GM18526 (cell line): ENCODE results near the gene CD58.

Experiments
- POLR2A ChIP-seq: IDR thresholded peaks from 3 replicates; pipeline ENCODE4 v1.6.1; 2011; ENCODE audit not compliant: insufficient read length; ENCODE audit errors: extremely low read depth

CD58 gene

DNA sequence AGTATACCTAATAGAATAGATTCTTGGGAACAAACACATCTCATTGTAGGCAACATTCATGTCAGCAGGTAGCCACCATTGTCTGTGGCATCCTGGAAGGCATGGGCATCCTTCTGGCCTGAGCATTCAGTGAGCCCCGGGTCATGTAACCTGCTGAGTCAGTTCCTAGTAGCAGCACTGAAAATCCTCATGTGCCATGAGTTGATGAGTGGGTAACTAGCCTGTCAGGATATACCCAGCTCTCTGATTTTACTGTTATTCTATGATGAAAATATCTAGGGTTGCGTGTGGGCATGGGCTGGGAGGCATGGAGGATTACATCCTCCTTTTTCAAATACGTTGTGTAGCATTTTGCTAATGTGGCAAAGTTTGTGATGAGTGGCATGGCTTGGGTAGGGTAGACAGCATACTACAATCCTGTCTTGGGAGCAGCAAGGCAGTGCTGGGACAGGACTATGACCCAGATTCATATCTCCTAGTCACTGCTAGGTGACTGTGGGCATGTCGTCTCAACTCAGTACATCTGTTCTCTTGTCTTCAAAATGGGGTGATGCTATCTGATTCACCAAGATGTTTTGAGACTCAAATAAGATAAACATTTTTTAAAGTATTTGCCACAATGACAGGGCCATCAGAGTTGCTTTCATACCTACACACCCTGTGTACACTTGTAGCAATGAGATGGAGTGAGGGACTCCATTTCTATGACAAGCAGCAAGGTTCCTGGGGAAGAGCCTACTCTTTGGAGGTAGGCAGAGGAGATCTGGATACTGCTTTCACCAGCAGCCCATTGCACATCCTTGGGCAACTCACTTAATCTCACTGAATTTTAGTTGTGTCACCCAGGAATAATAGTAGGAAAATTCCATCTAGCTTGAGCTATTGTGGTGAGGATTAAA lies 62.5 kb downstream of the CD58 start:
- TF ChIP-seq POLR2A: no peak

DNA sequence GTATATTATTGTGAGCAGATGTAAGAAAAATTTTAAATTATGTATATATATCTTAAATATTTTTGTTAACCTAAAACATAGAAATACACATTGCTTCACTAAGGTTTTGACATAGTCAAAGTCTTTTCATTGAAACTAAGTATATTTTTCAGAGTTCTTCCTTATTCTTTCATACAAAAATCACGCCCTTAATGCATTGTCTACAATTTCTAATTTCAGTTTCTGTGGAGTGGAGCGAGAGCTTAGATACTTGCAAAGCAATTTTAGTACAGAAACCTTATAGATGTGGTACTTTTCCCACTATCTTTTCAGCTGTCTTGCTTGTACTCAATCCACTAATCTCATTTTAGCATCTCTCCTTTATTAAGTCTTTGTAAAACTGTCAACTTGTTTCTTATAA lies 63.2 kb downstream of the CD58 start:
- TF ChIP-seq POLR2A: no peak

GRCh38 chr1:116506132-116507004 lies 64.5 kb downstream of the CD58 start:
- no peak for TF ChIP-seq POLR2A

DNA sequence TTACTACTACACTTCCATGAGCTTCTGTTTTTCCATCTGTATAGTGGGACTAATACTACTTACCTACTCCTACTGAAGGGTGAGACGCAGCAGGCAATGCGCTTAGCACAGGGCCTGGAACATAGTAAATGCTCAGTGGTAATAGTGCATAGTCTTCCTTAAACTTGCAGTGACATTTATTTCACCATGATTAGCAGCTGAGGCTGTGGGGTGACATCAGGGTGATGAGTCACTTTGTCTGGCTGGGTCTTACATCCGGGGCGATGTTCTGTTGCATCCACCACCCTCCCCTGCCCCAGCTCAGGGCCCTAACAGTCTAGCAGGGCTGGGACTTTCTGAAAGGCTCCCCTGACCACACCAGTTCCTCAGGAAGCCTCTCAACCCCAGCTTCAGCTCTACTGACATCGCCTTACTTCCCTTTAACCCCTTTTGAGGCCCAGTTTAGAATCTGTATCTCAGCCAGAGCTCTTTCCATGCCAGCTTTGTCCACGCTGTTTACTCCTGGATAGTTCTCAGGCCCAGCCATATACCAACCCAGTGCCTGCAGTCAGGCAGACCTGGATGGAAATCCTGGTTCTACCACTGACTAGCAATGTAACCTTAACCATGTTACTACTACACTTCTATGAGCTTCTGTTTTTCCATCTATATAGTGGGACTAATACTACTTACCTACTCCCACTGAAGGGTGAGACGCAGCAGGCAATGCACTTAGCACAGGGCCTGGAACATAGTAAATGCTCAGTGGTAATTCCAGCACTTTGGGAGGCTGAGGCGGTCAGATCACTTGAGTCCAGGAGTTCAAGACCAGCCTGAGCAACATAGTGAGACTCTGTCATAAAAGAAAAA lies 66.3 kb downstream of the CD58 start:
- TF ChIP-seq POLR2A: no peak

- TF ChIP-seq POLR2A: no peak
Observed at GRCh38 chr1:116503546-116504307, 67.1 kb downstream of the CD58 start.

DNA sequence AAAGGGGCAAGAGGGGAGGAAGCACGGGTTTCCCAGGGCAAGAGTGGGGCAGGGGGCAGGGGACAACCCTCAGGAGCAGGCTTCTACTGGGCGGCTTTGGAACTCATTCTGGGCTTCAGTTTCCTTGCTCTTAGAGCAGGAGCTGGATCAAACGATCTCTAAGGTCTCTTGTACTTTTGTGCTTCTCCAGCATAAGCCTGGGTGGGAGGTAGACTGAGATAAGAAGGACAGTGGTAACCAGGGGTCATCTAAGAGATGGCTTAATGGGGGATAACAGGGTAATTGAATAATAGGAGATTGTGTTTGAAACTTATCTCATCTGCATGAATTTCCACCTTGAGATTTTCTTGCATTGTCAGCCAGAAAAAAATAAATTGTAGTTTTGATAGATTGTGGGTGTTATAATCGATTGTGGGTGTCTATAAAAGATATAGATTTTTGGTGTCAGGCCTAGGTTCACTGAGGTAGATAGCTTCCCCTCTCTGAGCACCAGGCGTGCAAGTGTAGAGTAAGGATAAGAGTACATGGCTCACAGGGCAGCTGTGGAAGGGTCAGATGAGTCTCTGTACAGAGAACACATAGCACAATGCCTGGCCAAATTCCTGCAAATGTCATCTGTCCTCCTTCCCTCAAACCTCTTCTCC lies 68.0 kb downstream of the CD58 start:
- no peak for TF ChIP-seq POLR2A

DNA sequence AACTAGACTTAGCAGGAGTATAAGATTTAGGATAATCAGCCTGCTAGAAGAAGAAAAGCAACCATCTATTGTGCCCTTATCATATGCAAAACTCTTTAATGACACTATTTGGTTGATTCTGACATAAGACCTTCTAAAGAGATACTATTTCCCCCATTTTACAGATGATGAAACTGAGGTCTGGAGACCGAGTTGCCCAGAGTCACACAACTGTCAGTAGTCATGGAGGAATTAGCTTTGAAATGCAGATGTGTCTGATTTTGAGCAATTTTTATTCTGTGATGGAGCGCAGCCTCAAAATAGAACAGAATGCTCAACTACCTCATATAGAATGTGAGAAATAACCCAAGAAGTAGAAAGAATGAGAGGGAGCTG lies 69.0 kb downstream of the CD58 start:
- TF ChIP-seq POLR2A: no peak

GRCh38 chr1:116501125-116501869 lies 69.5 kb downstream of the CD58 start:
- TF ChIP-seq POLR2A: no peak

DNA sequence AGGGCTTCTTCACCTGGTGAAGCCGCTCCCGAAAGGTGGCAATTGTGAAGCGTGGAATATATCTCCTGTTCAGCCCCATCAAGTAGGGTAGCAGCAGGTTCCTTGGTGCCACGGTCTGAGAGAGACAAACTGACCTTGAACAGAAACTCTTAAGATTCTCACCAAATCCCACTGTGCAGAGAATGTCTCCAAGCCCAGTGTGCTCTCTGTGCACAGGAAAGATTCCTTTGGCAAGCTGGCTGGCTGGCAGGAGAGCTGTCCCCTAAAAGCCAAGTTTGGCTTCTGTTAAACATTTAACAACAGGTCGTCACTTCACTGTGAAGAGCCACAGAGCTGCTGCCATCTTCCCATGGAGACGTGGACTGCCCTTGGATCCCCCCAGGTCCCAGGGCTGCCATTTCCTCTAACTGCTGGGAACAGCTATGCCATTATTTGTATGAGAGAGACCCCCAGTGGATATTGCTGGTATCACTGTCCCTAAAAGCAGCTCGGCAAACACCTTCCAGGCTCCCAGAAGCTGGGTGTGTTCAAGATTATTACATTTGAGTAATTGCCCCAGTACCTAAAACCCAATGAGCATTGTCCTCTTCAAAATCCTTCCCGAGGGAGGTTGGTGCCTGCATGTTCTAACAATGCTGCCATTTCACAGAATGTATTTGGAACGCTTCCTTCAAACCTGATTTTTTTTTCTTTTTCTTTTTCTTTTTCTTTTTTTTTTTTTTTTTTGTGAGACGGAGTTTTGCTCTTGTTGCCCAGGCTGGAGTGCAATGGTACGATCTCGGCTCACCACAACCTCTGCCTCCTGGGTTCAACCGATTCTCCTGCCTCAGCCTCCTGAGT lies 71.8 kb downstream of the CD58 start:
- no peak for TF ChIP-seq POLR2A

- no peak for TF ChIP-seq POLR2A
Observed at GRCh38 chr1:116497656-116498055, 73.2 kb downstream of the CD58 start.

DNA sequence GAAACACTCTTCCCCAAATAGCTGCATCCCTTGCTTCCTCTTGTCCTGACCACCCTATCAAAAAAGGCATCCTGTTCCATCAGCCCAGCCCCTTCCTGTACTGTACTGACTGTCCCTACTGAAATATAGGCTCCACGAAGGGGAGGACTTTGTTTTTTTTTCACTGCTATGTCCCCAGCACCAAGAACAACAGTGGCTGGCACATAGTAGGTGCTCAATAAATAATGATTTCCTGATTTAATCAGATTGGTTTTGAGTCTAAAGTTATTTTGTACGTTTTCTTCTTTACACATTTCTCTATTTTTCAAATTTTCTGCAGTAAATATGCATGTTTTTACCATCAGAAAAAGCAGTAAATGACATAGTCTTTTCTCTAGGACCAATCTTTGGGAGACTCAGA lies 73.9 kb downstream of the CD58 start:
- TF ChIP-seq POLR2A: no peak

GRCh38 chr1:116496380-116496779 lies 74.4 kb downstream of the CD58 start:
- TF ChIP-seq POLR2A: no peak
